A673 (cell line): ENCODE data around the gene TINAGL1. TPM values are rescaled to one million over a fixed set of nuclear protein-coding genes. Genes with fewer than 3 reads are reported as not detected.

Experiments
- BruUV-seq: library from RNA; stranded (reverse); fragments of 400-500 nt; replicated peaks from 2 replicates; lab custom pipeline; 2021; lab: Mats Ljungman, UMichigan
- CTCF ChIA-PET: fragments of 300-600 bp; sonication (Branson Sonifier 250); formaldehyde crosslinking; loops from one replicate; lab custom pipeline; 2022; ENCODE audit warnings: antibody characterized with exemption; lab: Charles Lee
- POLR2A ChIA-PET: fragments of 300-600 bp; sonication (Branson Sonifier 250); formaldehyde crosslinking; loops from one replicate; lab custom pipeline; 2022; ENCODE audit warnings: antibody characterized with exemption; ENCODE audit not compliant: low non-redundant PET; lab: Charles Lee
- DNase-seq: peaks from one replicate; pipeline ENCODE4 v3.0.0-alpha.2; 2015; ENCODE audit warnings: low spot score
- H3K27ac ChIP-seq: fragments of 200-600 bp; sonication (generic); 2 replicates; pipeline ENCODE4 v1.5.1; 2016; ENCODE audit warnings: mixed run types, low read depth, mild to moderate bottlenecking, mixed read lengths, antibody characterized with exemption, low read length; ENCODE audit not compliant: poor library complexity, severe bottlenecking
- H3K27me3 ChIP-seq: fragments of 200-600 bp; sonication (generic); replicated peaks from 2 replicates; pipeline ENCODE4 v1.6.1; 2017; ENCODE audit warnings: mixed run types, low read depth, mild to moderate bottlenecking, mixed read lengths, antibody characterized with exemption, low read length; ENCODE audit not compliant: insufficient read depth, poor library complexity
- H3K36me3 ChIP-seq: fragments of 200-600 bp; sonication (generic); 2 replicates; pipeline ENCODE4 v1.6.1; 2016; ENCODE audit warnings: mixed run types, mild to moderate bottlenecking, mixed read lengths, antibody characterized with exemption, low read length; ENCODE audit not compliant: insufficient read depth, poor library complexity, severe bottlenecking
- H3K4me1 ChIP-seq: fragments of 200-600 bp; sonication (generic); 2 replicates; pipeline ENCODE4 v1.6.1; 2017; ENCODE audit warnings: mixed run types, mild to moderate bottlenecking, mixed read lengths, antibody characterized with exemption, low read length; ENCODE audit not compliant: insufficient read depth, poor library complexity, severe bottlenecking
- H3K4me3 ChIP-seq: fragments of 200-600 bp; sonication (generic); 2 replicates; pipeline ENCODE4 v1.5.1; 2016; ENCODE audit warnings: low read depth, mixed run types, mild to moderate bottlenecking, mixed read lengths, low read length; ENCODE audit not compliant: poor library complexity, severe bottlenecking
- H3K9me3 ChIP-seq: fragments of 200-600 bp; sonication (generic); 2 replicates; pipeline ENCODE4 v1.6.1; 2016; ENCODE audit warnings: mixed run types, low read depth, mild to moderate bottlenecking, mixed read lengths, antibody characterized with exemption, low read length; ENCODE audit not compliant: poor library complexity, severe bottlenecking
- CTCF ChIP-seq: fragments of 300-800, 200-600 bp; sonication (generic); conservative IDR thresholded peaks from 2 replicates; pipeline ENCODE4 v1.5.1; 2017; ENCODE audit warnings: low read depth, mild to moderate bottlenecking, antibody characterized with exemption, low read length, moderate library complexity, mixed read lengths
- EZH2 ChIP-seq: fragments of 200-600 bp; sonication (generic); IDR thresholded peaks from 2 replicates; pipeline ENCODE4 v1.6.1; 2017; ENCODE audit warnings: borderline replicate concordance, low read depth, mild to moderate bottlenecking, mixed read lengths, antibody characterized with exemption, low read length; ENCODE audit not compliant: poor library complexity, severe bottlenecking
- intact Hi-C: fragments of 100-400 bp; cut with micrococcal nuclease; formaldehyde crosslinking; loops from one replicate; pipeline ENCODE4 v1.10.0; 2022; ENCODE audit not compliant: unreplicated experiment
- total RNA-seq: library from RNA; stranded (reverse); gene quantifications from 2 replicates; pipeline ENCODE4 v1.2.3, GENCODE V29; 2021

Gene TINAGL1
- total RNA-seq, 1 experiment from 2014 or later = not detected

- DNase-seq = peak; percentile 73
- BruUV-seq = no TSS peak
- Histone ChIP-seq H3K36me3 (no peaks in the 10 kb centered on the region), H3K4me1 (peaks cover 13% of the 10 kb centered on the region), H3K9me3 (no peaks in the 10 kb centered on the region), H3K27me3 (no peaks in the 10 kb centered on the region), H3K4me3 (no peak overlapping the region), H3K27ac (no peak overlapping the region)
- TF ChIP-seq CTCF (peak; percentile 84), EZH2 (no peak)
- POLR2A ChIA-PET = no interaction called here
- CTCF ChIA-PET = interaction anchor here (0.6 kb wide), 2 partner anchors 261 to 404 kb away, joined by 3 to 6 read pairs; no protein-coding TSS in a partner anchor
- intact Hi-C loops = no loop called here
Measured at GRCh38 chr1:31587720-31588423, 11.6 kb downstream of the TINAGL1 start.

- H3K9me3 ChIP-seq = no peaks in the 10 kb centered on the region
- ChIA-PET POLR2A (no interaction called here), CTCF (interaction anchor here (0.7 kb wide), 2 partner anchors 53 to 70 kb away, joined by 3 to 6 read pairs; no protein-coding TSS in a partner anchor)
- TF ChIP-seq CTCF = no peak
- TF ChIP-seq EZH2 = no peak
- H3K4me3 ChIP-seq = peak overlapping the region; percentile 32
- intact Hi-C loops = no loop called here
- no peaks in the 10 kb centered on the region for H3K36me3 ChIP-seq
- no peaks in the 10 kb centered on the region for H3K27me3 ChIP-seq
- BruUV-seq = no TSS peak
- H3K4me1 ChIP-seq = peaks cover 13% of the 10 kb centered on the region
- DNase-seq = peak; percentile 21
- H3K27ac ChIP-seq = no peak overlapping the region
Measured at GRCh38 chr1:31588751-31589515, 12.6 kb downstream of the TINAGL1 start.

- peaks cover 13% of the 10 kb centered on the region for H3K4me1 ChIP-seq
- no peak overlapping the region for H3K4me3 ChIP-seq
- peak; percentile 79 for DNase-seq
- ChIA-PET CTCF (no interaction called here), POLR2A (no interaction called here)
- no peak overlapping the region for H3K27ac ChIP-seq
- no peaks in the 10 kb centered on the region for H3K36me3 ChIP-seq
- intact Hi-C loops = no loop called here
- BruUV-seq = no TSS peak
- no peaks in the 10 kb centered on the region for H3K9me3 ChIP-seq
- TF ChIP-seq EZH2 = no peak
- no peak for TF ChIP-seq CTCF
- H3K27me3 ChIP-seq = no peaks in the 10 kb centered on the region
Measured at GRCh38 chr1:31591425-31592093, 15.2 kb downstream of the TINAGL1 start.
